Thymus (tissue), 11 donors: ENCODE results near the gene RFX1. TPM values are rescaled to one million over a fixed set of nuclear protein-coding genes. Genes with fewer than 3 reads are reported as not detected.
"Not testable (repeated sequence)": the region's sequence is repeated elsewhere in the genome, so short reads cannot be mapped to it uniquely, and the experiment has no call there.

Experiments used
- DNase-seq, 9 donors: peaks; one replicate each; pipeline ENCODE4 v3.0.0-alpha.2; 2013; ENCODE audit warnings: low spot score in 9 of 9, low read depth in 6 of 9, missing footprints in 1 of 9
- H3K27ac ChIP-seq, 2 donors: one replicate each; pipeline ENCODE4 v1.5.1; 2013; ENCODE audit warnings: control low read depth in 1 of 2, low read depth in 1 of 2, low read length in 1 of 2, mild to moderate bottlenecking in 1 of 2, moderate library complexity in 1 of 2
- H3K27me3 ChIP-seq, 2 donors: one replicate each; pipeline ENCODE4 v1.5.1; 2013; ENCODE audit warnings: low read length in 1 of 2; ENCODE audit not compliant: control insufficient read depth in 2 of 2, insufficient read depth in 1 of 2
- H3K36me3 ChIP-seq, 2 donors: one replicate each; pipeline ENCODE4 v1.5.1; 2013; ENCODE audit warnings: low read length in 1 of 2, mild to moderate bottlenecking in 1 of 2, moderate library complexity in 1 of 2; ENCODE audit not compliant: control insufficient read depth in 2 of 2, insufficient read depth in 2 of 2
- H3K4me1 ChIP-seq, 2 donors: one replicate each; pipeline ENCODE4 v1.5.1; 2013; ENCODE audit warnings: low read length in 2 of 2; ENCODE audit not compliant: control insufficient read depth in 2 of 2, insufficient read depth in 2 of 2
- H3K4me3 ChIP-seq, 2 donors: one replicate each; pipeline ENCODE4 v1.5.1; 2013; ENCODE audit warnings: low read length in 2 of 2, control low read depth in 1 of 2, mild to moderate bottlenecking in 1 of 2
- H3K9me3 ChIP-seq, 2 donors: one replicate each; pipeline ENCODE4 v1.5.1; 2013; ENCODE audit warnings: low read length in 1 of 2, mild to moderate bottlenecking in 1 of 2; ENCODE audit not compliant: control insufficient read depth in 2 of 2, insufficient read depth in 1 of 2
- WGBS: extraction: QIAGEN DNeasy Blood & Tissue Kit; methylation state at CpG from one replicate; pipeline ENCODE4 v1.1.7; 2013; 5-methylcytosine and 5-hydroxymethylcytosine counted together
- polyA plus RNA-seq: library from polyadenylated mRNA; stranded (reverse); fragments of 200-250 nt; gene quantifications from one replicate; pipeline ENCODE4 v1.2.3, GENCODE V29; 2013
- total RNA-seq: library from RNA; stranded (reverse); fragments of 120-200 nt; gene quantifications from one replicate; pipeline ENCODE4 v1.2.4, GENCODE V29; 2013
- donor health status: healthy.

The RFX1 gene
- total and polyA plus RNA-seq, 2 donors, result 1.2 to 5.7 TPM

GRCh38 chr19:13978351-13979243, 27.5 kb downstream of the RFX1 start:
- H3K9me3 ChIP-seq, result peaks cover 0 to 3% of the 10 kb centered on the region in 2 donors
- peak overlapping the region in 1 of 2 donors; percentile 55 for H3K27ac ChIP-seq
- peaks cover 0 to 12% of the 10 kb centered on the region in 2 donors for H3K27me3 ChIP-seq
- peaks cover 18 to 55% of the 10 kb centered on the region in 2 donors for H3K4me1 ChIP-seq
- peak in 1 of 9 donors; percentile 58 for DNase-seq
- WGBS, result 24% methylated on average over 74 of the region's 74 CpGs
- peak overlapping the region; percentile 33 to 38 for H3K4me3 ChIP-seq
- peaks cover 14 to 40% of the 10 kb centered on the region in 2 donors for H3K36me3 ChIP-seq

GRCh38 chr19:13977803-13978202, 28.3 kb downstream of the RFX1 start:
- Histone ChIP-seq H3K9me3 (peaks cover 0 to 3% of the 10 kb centered on the region in 2 donors), H3K36me3 (peaks cover 20 to 39% of the 10 kb centered on the region in 2 donors), H3K4me3 (no peak overlapping the region), H3K27ac (no peak overlapping the region), H3K27me3 (peaks cover 0 to 12% of the 10 kb centered on the region in 2 donors), H3K4me1 (peaks cover 10 to 47% of the 10 kb centered on the region in 2 donors)
- no peak for DNase-seq
- 95% methylated on average over 12 of the region's 12 CpGs for WGBS

DNA sequence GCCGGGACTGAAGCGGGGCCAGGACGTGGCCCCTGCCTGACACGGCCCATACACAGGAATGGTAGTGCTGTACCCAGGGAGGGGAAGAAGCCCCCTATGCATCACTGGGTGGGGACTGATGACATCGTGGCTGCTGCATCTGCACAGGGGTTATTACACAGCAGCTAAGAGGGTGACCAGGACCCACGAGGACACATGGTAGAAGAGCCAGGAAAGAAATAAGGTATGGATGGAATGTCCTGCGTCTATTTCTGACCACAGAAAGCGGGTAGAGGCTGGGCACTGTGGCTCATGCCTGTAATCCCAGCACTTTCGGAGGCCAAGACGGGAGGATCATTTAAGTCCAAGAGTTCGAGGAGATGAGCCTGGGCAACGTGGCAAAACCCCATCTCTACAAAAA, 29.7 kb downstream of the RFX1 start:
- peaks cover 29 to 35% of the 10 kb centered on the region in 2 donors for H3K36me3 ChIP-seq
- peaks cover 0 to 3% of the 10 kb centered on the region in 2 donors for H3K9me3 ChIP-seq
- peaks cover 0 to 12% of the 10 kb centered on the region in 2 donors for H3K27me3 ChIP-seq
- no peak overlapping the region for H3K4me3 ChIP-seq
- WGBS, result 95% methylated on average over 12 of the region's 12 CpGs
- no peak for DNase-seq
- no peak overlapping the region for H3K27ac ChIP-seq
- peaks cover 7 to 34% of the 10 kb centered on the region in 2 donors for H3K4me1 ChIP-seq

GRCh38 chr19:13975870-13976269, 30.2 kb downstream of the RFX1 start:
- Histone ChIP-seq H3K36me3 (peaks cover 32 to 37% of the 10 kb centered on the region in 2 donors), H3K27ac (no peak overlapping the region), H3K27me3 (peaks cover 0 to 12% of the 10 kb centered on the region in 2 donors), H3K4me3 (no peak overlapping the region), H3K9me3 (peaks cover 0 to 3% of the 10 kb centered on the region in 2 donors), H3K4me1 (peaks cover 7 to 31% of the 10 kb centered on the region in 2 donors)
- DNase-seq, result no peak
- 98% methylated on average over 11 of the region's 11 CpGs for WGBS

DNA sequence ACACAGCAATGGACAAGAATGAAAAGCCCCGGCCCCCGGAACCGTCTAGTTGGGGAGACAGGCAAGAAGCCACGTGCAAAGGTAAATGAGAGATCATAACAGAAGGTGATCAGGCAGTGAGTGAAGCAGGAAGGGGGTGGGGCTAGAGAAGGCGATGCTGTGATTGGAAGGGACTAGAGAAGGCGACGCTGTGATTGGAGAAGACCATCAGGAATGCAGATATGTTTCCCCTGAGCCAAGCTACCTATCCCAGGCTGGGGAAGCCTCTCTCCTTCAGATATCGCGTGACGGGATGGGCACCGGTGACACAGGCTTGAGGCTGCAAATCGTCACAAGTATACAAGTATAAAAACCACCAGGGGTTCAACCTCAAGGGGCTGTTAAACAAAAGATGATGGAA, 32.0 kb downstream of the RFX1 start:
- Histone ChIP-seq H3K4me3 (no peak overlapping the region), H3K4me1 (peaks cover 3 to 15% of the 10 kb centered on the region in 2 donors), H3K36me3 (peaks cover 42 to 43% of the 10 kb centered on the region in 2 donors), H3K27ac (peak overlapping the region in 1 of 2 donors; percentile 53), H3K27me3 (peaks cover 0 to 4% of the 10 kb centered on the region in 2 donors), H3K9me3 (no peaks in the 10 kb centered on the region)
- WGBS, result 80% methylated on average over 12 of the region's 12 CpGs
- peak in 1 of 9 donors; percentile 70 for DNase-seq

- not testable (repeated sequence) for H3K27ac ChIP-seq
- 97% methylated on average over 3 of the region's 3 CpGs for WGBS
Observed at GRCh38 chr19:13973479-13973878, 32.6 kb downstream of the RFX1 start.

GRCh38 chr19:13972368-13973155, 33.6 kb downstream of the RFX1 start:
- H3K4me1 ChIP-seq, result peaks cover 0 to 5% of the 10 kb centered on the region in 2 donors
- DNase-seq, result no peak
- peaks cover 49 to 58% of the 10 kb centered on the region in 2 donors for H3K36me3 ChIP-seq
- no peak overlapping the region for H3K27ac ChIP-seq
- H3K9me3 ChIP-seq, result no peaks in the 10 kb centered on the region
- WGBS, result 98% methylated on average over 37 of the region's 37 CpGs
- no peaks in the 10 kb centered on the region for H3K27me3 ChIP-seq
- no peak overlapping the region for H3K4me3 ChIP-seq

More at GRCh38 chr19:13973479-13973878, 32.6 kb downstream of the RFX1 start:
- not testable (repeated sequence) for DNase-seq, H3K9me3 ChIP-seq, H3K27me3 ChIP-seq, H3K4me3 ChIP-seq
- H3K36me3 ChIP-seq, result peaks cover 48 to 49% of the 10 kb centered on the region in 2 donors
- H3K4me1 ChIP-seq, result peaks cover 0 to 10% of the 10 kb centered on the region in 2 donors

DNA sequence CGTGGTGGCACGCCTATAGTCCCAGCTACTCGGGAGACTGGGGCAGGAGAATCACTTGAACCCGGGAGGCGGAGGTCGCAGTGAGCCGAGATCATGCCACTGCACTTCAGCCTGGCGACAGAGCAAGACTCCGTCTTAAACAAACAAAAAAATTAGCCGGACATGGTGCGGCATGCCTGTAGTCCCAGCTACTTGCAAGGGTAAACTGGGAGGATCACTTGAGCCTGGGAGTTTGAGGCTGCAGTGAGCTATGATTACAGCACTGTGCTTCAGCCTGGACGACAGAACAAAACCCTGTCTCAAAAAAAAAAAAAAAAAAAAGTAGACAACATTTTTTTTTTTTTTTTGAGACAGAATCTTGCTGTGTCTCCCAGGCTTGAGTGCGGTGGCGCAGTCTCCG, 34.3 kb downstream of the RFX1 start:
- H3K4me3 ChIP-seq, H3K9me3 ChIP-seq, DNase-seq, H3K27me3 ChIP-seq, H3K4me1 ChIP-seq, H3K27ac ChIP-seq: not testable (repeated sequence)
- 94% methylated on average over 15 of the region's 15 CpGs for WGBS
- H3K36me3 ChIP-seq, result peaks cover 56 to 65% of the 10 kb centered on the region in 2 donors
